ENCODE results near the gene ADNP2.

The ADNP2 gene

DNA sequence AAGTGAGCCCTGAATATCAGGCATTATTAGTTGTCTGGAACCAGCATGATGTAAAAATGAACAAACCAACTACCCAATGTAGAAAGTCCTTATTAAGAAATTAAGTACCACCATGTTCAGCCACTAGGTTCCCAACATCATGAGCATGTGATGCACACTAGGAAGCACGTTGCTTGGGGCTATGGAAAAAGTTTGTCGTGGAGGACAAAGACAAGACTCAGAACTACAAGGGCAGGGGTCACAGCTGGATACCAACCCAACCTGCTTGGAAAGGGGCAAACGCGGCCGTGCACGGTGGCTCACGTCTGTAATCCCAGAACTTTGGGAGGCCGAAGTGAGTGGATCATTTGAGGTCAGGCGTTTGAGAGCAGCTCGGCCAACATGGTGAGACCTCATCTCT lies 64.0 kb downstream of the ADNP2 start:
- no peak for DNase-seq

DNA sequence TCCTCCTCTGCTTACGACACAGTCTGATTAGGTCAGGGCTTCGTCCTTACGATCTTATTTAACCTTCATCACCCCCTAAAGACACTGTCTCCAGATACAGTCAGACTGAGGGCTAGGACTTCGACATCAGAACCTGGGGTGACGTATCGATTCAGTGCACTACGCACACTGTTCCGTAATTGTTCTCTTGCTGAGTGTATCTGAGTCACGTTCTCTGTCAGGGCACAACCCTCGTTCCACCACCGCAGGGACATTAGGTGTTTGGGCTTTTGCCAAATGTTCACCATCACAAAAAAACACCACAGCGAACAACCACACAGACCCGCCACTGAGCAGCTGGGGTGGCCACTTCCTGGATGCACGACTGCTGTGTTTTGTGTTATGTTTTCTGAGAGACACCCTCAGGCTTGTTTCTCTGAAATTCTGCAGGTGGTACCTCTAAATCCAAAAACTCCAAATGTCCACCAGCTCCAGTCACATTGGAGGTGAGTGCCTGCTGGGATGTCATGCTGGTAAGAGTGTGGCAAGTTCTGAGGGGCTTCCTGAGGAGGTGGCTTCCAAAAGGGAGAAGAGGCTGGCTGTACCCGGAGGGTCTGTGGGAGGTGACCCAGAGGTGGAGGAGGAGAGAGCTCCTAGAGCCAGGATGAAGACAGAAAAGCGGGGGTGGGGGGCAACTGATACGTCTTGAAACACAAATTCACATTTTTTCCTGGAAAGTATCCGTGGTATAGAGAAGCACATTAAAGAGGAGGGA lies 66.6 kb downstream of the ADNP2 start:
- DNase-seq: no peak

DNA sequence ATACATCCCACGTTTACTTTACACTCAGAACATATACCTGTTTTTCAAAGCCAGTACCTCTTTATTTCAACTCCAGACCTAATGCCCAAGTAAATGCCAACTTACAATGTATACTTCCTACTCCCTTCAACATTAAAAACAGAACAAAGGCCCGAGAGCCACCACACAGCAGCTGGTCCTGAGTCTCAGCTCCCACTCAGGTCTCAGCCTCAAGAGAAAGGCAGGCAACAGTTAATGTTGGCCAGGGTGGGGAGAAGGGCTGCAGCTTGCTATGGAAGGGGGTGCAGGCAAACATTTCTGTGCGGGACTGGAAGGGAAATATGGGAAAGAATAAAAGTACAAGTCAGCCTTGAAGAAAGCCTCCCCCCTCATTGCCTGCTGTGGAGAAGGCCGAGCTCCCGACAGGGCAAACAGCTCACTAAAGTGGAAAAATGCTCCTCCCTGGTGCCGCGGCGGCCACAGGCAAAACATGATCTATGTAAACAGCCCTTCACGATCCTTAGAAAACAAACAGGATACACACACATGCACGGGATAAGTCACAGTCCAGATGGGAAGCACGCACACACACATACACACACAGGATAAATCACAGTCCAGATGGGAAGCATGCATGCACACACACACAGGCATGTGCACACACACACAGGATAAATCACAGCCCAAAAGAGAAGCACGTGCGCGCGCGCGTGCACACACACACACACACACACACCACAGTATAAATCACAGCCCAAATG lies 67.4 kb downstream of the ADNP2 start:
- DNase-seq: no peak

DNA sequence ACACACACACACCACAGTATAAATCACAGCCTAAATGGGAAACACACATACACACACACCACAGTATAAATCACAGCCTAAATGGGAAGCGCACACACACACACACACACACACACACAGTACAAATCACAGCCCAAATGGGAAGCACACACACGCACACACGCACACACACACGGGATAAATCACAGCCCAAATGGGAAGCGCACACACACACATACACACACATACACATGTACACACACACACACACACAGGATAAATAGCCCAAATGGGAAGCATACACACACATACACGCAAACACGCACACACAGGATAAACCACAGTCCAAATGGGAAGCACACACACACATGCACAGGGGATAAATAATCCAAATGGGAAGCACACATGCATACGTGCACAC lies 68.1 kb downstream of the ADNP2 start:
- DNase-seq: no peak

DNA sequence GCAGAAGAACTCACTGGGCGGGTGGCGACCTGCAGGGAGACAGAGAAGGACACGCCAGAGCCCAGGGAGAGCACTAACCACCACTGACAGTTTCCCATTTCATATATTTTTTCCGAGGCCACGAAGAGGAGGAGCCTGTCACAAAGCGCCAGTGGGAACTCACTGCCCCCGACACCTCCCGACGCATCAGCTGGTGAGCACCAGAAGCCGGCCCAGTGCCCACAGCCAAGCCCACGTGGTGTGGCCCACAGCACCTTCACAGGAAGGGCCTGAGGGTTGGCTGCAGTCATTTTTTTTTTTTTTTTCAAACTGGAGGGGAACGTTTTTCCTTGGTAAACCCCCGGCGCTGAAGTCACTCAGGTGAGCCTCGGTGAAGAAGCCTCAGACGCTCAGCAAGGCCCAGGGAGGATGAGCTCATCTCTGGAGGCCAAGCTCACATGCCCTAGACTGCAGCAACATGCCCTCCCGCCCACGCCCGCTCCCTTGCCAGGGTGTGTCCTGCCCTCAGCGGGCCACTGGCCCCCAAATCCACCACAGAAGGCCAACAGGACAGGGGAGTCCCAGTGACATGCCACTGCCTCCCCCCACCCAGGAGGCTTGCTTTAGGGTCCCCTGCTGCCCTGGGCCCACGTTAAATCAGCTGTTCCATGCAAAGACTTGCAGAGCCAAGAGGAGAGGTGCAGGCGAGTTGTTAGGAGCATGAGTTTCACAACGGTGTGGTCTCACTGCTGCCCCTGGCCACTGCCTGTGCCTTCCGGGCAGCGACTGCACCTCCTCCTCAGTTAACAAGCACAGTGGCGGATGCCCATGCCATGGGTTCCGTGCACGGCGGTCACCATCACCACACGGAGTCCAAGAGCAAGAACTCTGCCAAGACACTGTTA lies 70.1 kb downstream of the ADNP2 start:
- no peak for DNase-seq

DNA sequence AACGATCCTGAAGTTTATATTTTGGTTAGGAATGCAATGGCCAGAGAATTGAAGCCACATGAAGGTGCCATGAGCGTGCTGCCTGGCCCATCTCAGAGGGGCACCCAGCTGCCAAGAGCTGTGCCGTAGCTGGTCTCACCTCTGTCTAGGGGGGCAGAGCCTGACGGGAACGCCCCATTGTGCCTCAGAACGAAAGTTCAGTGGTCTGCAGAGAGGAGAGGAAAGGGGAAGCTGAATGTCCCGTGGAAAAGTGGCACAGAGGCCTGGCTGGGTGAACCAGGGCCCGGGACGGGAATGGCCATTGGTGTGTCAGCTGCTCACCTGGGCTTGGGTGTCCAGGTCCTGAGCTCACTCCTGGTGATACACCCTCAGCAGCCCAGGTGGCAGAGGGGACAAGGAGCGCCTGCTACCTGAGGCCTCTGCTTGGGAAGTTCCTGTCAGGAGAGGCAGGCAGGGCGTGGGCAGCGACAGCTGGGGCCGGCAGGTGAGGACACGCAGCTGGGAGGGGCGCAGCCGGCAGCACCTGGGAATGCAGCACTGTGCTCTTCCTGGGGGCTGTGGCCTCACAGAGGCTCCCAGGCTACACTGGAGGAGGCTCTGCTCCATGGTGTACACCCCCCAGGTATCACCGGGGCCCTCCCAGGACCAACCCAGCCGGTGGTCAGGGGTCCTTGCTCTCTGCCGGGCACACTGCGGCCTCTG lies 70.9 kb downstream of the ADNP2 start:
- DNase-seq: no peak

DNA sequence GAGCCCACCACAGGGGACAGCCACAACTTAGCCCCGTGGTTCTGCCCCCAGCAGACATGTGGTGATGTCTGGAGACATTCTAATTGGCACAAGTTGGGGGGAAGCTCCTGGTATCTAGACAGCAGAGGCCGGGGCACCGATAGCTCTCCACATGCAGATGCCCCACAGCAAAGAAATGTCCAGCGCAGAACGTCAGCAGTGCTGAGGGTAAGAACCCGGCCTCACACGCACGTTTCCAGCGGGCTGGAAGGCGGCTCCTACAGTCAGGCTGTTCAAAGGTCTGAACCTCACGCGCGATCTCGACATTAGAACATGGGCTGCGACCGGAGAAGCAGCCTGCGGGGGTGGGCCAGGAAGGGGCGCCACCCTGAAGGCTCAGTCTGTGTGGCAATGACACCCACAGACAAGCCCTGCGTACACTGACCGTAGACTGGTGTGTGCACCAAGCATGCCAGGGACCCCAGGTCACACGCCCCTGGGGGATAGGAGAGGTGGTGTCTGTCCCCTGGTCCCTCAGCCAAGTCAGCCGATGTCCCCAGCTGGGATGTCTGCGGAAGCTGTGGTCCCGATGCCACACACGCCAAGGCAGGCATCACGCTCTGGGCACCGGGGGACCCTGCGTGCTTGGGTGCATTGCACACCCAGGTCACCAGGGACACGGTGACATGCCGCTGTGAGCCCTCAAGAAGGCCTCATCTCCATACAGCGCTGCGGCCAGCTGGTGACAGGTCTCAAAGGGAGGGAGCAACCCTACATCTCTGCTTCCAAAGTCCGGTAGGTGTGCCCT lies 71.9 kb downstream of the ADNP2 start:
- no peak for DNase-seq

DNA sequence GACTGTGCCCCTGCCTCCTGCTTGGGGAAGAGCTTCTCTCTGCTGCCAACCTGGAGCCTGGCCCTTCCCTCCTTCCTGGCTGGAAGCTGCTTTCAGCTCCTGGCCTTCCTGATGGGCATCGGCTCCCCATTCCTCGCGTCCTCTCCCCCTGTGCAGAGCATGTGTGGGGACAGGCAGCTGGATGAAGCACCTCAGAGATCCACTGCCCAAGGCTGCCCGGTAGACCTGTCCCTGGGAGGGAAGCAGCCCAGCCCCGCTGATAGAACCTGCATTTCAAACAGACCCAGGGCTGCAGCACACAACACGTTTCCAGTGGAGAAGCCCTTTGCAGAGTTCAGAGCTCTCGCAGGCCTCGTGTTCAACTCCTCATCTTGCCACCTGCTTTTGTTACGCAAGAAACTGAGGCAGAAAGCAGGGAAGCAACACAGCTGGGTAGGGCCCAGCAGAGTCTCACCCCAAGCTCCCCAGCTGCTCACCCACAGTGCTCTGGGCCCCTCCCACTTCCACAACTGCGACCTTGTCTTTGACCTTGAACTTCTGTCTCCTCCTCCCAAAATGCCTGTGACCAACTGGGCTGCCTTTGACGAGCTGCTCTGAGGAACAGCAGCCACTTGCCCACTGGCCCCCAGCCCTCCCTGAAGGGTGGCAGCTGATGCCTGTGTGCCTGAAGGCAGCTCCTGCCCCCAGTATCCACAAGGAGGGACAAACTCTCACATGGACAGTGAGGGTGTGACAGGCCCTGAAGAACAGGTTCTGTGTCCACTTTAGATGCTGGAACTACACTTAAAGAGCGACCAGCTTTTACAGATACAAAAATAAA lies 72.8 kb downstream of the ADNP2 start:
- DNase-seq: no peak

DNA sequence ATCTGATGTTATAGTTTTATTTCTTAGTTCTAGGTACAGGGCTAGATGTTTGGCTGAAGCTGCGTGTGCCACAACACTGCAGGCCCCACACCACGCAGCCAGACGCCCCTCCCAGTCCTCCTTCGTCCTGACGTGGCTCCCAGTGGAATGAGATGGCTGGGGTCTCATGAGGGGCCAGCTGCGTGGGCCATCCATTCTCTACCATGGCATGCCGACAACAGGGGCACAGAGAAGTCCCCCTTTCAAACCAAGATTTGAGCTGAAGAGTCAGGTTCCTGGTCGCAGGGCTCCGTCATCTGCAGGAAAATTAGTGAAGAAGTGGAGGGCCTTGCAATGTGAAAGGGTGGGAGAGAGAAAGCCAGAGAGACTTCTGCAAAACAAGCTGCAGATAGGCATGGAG lies 73.8 kb downstream of the ADNP2 start:
- no peak for DNase-seq

DNA sequence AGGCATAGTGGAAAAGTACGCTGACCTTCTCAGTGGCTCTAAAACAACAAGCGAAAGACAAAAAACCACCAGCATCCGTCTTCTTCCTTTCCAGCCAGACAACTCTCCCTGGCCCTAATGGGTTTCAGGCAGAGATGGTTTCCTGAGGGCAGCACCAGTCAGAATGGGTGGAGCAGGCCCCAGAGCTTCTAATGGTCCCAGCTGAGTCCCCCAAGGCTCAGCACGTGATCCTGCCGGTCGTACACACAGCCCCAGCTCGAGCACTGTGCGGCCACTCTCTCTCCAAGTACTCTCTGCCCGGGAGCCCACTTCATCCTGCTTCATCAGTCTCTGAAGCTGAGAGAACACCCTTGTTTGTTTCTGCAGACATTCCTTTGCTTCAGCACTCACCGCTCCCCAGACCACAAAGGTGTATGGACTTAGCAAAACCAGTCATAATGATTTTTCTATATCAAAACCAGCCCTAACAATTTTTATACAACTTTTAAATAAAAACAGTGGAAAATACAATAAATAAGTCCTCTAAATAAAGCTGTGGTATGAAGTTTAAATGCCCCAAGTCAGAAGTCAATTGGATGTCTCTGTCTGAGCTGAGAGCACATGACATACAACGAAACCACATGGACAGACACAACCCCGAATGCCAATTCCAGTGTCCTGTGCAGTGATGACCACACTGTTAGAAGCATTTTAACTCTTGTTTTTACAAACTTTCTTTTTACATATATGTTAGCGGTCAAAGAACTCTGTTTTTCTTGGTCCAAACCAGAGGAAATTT lies 74.4 kb downstream of the ADNP2 start:
- no peak for DNase-seq

DNA sequence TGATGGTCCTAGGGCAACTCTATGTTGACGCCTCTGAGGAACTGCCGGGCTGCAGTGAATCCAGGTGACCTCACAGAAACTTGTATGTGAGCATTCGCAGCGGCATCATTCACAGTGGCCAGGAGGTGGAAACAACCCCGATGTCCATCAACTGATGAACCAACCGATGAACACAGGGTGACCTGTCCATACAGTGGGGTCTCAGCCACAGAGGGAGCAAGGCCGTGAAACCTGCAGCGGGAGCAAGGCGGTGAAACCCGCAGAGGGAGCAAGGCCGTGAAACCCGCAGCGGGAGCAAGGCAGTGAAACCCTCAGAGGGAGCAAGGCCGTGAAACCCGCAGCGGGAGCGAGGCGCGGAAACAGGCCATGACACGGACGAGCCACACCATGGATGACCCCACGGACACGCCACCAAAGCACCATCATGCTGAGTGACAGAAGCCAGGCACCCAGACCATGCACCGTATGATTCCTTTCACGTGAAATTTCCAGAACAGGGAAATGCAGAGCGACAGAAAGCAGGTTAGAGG lies 75.2 kb downstream of the ADNP2 start:
- no peak for DNase-seq

DNA sequence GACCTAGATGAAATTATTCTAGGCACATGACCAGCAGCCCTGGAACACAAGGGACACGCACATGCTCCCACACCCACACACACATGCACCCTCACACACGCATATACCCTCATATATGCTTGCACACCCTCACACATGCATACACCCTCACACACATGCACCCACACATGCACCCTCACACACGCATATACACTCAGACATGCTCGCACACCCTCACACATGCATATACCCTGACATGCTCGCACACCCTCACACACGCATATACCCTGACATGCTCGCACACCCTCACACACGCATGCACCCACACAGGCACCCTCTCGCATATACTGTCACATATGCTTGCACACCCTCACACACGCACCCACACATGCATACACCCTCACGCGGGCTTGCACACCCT lies 76.5 kb downstream of the ADNP2 start:
- no peak for DNase-seq

DNA sequence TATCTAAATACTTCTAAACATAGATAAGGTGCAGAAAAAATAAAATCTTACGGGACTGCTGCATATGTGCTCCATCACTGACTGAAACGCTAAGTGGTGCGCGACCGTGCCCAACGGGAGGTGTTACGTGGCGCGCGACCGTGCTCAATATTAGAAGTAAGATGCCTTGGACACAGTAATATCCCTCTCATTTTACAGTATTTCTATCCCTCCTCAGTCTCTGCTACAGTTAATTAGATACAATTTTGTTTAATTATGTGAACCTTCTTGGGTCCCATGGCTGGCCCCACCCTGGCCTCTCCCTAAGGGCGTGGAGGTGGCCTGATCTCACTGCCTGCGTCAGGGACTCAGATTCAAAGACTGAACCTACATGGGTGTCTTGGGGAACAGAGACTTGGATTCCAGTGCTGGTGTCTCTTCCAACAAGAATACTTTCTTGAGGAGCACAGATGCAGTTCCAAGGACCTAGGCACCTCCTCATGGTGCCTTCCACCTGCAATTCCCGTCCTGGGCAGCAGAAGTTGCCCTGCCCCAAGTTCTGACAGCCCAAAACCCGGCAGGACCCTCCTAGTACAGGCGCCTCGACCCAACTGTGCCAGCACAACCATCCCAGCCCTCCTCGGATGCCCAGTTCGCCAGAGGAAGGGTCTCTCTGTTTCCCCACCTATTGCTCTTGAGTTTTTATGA lies 79.0 kb downstream of the ADNP2 start:
- no peak for DNase-seq

DNA sequence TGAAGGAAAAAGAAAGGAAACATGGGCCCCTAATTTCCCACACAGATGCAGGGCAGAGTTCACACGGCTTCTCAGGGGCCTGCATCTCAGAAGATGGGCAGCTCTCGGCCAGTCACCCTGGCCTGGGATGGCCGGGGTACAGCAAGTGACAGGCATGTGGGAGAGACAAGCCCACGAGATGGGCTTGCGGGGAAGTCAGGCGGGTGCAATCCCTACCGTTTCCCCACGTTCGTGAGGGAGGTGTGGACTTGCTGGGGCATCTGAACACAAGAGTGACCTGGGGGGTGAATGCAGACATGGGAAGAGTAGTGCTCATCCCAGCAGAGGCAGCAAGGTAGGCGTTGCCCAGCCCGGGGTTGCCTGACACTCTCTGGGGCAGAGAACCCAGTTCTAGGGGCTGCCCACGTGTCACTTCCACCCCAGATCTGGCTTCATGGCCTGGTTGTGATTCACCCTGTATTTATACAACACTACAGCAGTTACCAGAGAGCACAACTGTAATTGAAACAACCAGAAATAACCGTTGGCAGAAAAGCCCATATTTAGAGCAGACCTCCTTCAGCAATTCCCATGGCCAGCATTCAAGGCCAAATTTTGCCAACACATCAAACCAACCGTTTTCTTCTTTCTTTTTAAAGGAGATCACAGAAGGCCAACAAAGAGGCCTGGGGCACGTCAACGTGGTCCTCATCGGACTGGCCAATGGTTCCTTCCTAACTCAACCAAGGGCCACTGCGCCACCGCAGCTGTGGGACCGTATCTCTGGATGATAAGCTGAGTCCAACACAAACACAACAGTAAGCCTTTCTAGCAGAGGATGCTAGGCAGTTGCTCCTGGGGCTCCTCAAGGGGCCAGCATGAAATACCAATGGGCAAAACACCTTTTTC lies 79.8 kb downstream of the ADNP2 start:
- DNase-seq: no peak

DNA sequence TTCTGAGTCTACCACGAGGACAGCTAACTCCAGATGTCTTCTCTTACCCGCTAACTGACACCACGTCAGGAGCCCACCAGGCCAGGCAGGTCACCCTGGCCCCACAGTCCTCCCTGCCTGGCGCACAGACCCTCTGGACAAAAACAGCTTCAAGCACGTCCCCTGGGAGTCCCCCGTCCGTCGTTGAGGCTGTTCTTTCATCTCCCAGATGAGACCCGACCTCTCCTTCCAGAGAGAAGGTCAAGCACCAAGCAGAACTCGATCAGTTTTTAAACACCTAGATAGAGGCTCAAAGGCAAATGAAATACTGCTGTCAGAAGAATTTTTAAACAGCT lies 80.4 kb downstream of the ADNP2 start:
- no peak for DNase-seq

Data from T1000 (cell line).